Stimulated activated CD8-positive, alpha-beta memory T cell treated with anti-CD3 and anti-CD28 coated beads, Interleukin-4, amount 100 ng/mL, for 24 hours (primary cell): ENCODE results near the gene ABCA7.

Experiments used
- DNase-seq: peaks from one replicate; pipeline ENCODE4 v3.0.0-alpha.2; 2020; ENCODE audit warnings: low read depth

ABCA7 gene

GRCh38 chr19:1002600-1002999 is 37.3 kb upstream of the ABCA7 start:
- no peak for DNase-seq

DNA sequence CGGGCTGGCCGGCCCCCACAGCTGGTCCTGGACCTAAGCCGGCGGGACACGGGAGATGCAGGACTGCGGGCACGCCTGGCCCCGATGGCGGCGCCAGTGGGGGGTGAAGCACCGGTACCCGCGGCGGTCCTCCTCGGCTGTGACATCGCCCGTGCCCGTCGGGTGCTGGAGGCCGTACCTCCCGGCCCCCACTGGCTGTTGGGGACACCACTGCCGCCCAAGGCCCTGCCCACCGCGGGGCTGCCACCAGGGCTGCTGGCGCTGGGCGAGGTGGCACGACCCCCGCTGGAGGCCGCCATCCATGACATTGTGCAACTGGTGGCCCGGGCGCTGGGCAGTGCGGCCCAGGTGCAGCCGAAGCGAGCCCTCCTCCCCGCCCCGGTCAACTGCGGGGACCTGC is 36.6 kb upstream of the ABCA7 start:
- DNase-seq: no peak

DNA sequence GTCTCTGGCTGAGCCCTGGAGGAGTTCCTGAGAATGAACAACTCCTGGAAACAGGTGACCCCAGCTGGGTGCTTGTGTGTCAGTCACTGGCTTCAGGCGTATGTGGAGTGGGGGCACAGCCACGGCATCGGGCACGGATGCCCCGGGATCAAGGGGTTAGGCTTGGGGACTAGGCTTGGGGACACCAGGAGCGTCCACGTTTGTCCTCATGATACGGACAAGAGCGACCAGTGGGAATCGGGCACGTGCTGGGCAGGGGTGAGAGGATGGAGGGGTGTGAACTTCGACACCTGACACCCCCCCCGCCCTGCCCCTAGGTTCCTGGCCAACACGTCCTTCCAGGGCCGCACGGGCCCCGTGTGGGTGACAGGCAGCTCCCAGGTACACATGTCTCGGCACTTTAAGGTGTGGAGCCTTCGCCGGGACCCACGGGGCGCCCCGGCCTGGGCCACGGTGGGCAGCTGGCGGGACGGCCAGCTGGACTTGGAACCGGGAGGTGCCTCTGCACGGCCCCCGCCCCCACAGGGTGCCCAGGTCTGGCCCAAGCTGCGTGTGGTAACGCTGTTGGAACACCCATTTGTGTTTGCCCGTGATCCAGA is 35.6 kb upstream of the ABCA7 start:
- DNase-seq: no peak

DNA sequence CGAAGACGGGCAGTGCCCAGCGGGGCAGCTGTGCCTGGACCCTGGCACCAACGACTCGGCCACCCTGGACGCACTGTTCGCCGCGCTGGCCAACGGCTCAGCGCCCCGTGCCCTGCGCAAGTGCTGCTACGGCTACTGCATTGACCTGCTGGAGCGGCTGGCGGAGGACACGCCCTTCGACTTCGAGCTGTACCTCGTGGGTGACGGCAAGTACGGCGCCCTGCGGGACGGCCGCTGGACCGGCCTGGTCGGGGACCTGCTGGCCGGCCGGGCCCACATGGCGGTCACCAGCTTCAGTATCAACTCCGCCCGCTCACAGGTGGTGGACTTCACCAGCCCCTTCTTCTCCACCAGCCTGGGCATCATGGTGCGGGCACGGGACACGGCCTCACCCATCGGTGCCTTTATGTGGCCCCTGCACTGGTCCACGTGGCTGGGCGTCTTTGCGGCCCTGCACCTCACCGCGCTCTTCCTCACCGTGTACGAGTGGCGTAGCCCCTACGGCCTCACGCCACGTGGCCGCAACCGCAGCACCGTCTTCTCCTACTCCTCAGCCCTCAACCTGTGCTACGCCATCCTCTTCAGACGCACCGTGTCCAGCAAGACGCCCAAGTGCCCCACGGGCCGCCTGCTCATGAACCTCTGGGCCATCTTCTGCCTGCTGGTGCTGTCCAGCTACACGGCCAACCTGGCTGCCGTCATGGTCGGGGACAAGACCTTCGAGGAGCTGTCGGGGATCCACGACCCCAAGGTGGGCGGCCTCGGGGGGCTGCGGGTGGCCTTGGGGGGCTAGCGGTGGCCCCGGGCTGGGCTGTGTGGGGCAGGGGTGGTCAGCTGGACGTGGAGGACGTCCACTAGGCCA is 34.9 kb upstream of the ABCA7 start:
- no peak for DNase-seq

DNA sequence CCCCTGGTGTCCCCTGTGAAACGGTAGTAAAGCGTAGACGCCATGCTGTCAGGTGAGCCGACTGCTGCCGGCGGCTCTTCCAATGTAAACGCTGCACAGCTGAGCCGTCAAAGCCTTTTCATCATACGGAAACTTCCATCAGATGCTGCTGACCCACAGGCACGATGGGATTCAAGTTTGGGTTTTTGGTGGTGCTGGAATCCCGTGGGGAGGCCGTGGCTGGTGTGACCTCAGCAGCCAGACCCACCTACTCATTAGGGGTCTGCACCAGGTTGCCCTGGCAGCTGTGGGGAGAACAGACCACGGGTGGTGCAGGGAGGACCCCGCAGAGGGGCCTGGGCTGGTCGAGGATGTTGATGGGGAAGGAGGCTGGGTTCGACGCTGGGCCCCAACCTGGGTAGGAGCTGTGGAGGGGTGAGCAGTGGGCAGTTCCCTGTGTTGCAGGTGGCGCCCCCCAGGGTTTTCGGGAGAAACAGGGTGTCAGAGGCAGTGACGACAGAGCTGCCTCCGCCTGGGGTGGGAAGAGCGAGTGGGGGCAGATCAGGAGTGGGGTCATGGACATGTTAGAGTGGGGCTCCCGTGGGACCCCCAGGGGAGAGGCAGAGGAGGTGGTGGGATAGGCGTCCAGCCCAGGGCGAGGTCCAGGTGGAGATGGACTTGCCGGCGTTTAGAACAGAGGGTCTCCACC is 33.1 kb upstream of the ABCA7 start:
- no peak for DNase-seq

GRCh38 chr19:1007399-1008251 is 32.3 kb upstream of the ABCA7 start:
- no peak for DNase-seq

DNA sequence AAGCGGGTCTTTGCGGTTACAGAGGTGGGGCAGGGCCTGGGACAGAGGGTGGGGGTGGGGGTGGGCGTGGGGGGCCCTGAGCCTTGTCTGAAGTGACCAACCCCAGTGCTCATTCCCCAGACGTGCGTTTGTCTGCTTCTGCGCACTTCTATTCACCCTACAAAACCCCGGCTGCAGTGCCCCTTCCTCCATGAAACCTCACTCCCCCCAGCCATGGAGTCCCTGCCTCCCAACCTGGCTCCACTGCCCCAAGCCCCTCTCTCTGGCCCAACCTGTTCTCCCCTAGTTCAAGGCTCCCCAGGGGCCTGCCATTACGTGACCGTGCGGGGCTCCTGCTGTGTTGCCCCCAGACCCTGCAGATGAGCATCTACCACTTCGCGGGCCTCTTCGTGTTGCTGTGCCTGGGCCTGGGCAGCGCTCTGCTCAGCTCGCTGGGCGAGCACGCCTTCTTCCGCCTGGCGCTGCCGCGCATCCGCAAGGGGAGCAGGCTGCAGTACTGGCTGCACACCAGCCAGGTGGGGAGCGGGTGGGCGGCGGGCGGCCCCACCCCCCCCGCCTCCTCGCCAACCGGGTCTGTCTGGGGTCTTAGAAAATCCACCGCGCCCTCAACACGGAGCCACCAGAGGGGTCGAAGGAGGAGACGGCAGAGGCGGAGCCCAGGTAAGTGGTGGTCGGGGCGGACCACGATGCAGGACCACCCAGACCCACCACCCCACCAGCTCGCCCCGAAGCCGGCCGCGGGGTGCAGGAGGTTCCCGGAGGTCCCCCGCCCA is 31.5 kb upstream of the ABCA7 start:
- DNase-seq: no peak

- DNase-seq: no peak
Observed at GRCh38 chr19:1009041-1009980, 30.6 kb upstream of the ABCA7 start.

GRCh38 chr19:1009981-1010538 is 29.8 kb upstream of the ABCA7 start:
- DNase-seq: no peak

- no peak for DNase-seq
Observed at GRCh38 chr19:1010586-1011510, 29.1 kb upstream of the ABCA7 start.

DNA sequence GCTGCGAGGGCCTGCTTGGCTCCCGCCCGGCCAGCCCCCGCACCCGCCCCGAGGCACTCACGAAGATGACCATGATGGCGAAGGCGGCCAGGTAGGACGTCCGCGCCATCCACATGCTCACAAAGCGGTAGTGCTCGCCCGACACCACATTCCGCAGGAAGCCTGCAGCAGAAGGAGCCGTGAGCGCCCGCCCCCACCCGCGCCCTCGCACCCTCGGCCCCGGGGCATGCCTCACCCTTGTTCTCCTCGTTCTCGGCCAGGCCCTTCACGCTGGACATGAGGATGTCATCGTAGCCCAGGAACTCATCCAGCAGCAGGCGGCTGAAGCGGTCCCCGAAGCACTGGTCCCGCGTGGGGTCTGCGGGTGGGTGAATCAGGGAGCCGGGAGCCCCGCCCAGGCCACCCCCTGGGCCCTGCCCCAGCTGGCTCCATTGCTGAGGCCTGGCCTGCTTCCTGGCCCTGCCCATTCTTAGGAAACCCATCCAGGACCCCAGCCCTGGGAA is 28.0 kb upstream of the ABCA7 start:
- no peak for DNase-seq

GRCh38 chr19:1012334-1012733 is 27.6 kb upstream of the ABCA7 start:
- DNase-seq: no peak

DNA sequence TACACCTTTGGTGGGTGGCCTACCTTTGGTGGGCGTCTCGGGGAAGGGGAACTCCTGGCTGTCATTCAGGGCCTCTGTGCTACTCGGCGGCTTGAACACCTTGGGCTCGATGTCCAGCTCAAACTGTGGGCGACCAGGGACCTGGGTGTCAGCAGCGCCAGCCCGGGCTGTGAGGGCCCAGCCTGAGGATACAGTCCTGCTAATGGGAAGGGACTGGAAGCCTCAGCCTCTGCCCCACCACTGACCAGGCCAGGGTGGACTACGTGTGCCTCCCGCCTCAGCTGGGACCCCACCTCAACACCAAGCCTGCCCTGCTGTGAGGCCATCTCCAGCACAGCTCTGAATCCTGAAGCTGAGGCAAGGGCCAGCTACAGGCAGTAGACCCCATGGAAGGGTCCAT is 26.7 kb upstream of the ABCA7 start:
- no peak for DNase-seq

DNA sequence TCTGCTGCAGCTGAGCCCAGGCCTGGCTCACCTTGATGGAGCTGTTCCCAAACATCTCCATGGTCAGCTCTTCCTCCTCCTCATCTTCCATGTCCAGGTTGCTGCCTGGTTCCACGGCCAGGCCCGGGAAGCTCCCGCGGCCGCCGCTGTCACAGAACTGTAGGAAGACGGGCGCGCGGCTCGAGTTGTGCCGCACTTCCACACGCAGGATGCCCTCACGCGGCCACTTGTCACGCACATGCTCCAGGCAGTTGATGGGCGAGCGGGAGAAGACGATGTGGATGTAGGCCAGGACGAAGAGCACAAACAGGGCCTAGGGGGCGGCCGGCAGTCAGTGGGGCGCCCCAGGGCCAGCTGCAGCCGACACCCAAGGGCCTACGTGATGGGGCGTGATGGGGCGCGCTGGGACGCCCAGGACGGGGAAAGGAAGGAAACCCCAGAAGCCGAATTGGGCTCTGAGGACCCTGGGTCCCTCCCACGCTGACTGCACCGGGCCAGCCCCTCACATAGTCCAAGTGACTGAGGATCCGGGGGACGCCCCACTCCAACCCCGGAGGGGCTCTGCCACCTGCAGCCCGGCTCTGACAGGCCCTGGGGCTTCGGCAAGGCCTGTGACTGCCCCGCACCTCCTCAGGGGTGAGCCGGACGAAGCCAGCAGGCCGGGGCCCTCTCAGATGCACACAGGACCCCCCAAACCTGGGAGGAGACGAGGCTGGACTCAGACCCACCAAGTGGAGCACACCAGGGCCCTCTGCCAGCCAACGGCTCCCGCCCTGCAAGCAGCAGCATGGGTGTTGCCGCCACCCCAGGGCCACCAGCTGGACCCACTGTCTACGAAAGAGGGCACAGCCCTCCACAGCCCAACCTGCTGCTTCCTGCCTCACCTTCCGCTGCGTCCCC is 25.5 kb upstream of the ABCA7 start:
- no peak for DNase-seq

GRCh38 chr19:1015061-1015781 is 24.7 kb upstream of the ABCA7 start:
- DNase-seq: no peak

DNA sequence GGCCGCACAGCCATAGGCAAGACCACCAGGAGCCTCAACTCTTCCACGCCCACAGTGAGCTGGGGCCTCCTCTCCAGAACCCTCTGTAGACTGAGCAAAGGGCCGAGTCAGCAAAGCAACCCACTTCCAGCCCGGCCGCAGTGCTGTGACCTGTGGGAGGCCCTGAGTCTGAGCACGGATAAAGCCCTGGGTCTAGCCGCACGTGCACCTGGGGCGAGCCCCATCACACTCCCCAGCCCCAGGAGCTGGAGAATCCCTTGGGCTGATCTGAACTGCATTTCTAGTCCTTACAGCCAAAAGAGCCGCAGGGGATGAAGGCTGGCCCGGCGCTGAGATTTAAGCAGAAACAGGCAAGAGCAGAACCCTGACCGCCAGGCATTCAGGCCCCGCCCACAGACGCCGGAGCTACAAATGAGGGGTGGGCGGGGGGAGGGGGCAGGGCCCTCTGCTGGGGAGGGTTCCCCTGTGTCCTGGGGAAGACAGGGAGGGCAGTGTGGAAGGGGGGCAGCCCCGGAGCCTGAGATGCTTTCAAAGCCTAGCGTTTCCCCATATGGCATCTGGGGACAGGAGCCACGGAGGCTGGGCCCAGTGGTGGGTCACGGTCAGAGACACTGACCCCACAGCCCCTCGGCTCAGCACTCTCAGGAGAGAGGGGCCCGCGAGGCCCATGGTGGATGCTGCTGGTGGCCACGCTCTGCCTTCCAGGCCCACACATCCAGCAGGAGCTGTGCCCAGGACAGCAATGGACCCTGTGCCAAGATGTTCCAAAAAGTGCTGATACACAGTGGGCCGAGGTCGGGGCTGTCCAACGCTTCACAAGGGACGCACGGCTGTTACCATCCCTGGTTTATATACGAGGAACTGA is 23.9 kb upstream of the ABCA7 start:
- DNase-seq: no peak
